Natural killer cell (primary cell): Measurements from ENCODE around the gene ZNF839. TPM values are rescaled to one million over a fixed set of nuclear protein-coding genes. Genes with fewer than 3 reads are reported as not detected.

Experiments used
- ATAC-seq, 3 donors: fragments of 150-1000 bp in 2 of 3; fragments of 200-7000 bp in 1 of 3; cut with Tn5 transposase; 1 replicate in 1 of 3; 2 replicates in 2 of 3; pipeline ENCODE4 v1.10.0; 2021; ENCODE audit warnings: mild to moderate bottlenecking in 2 of 3, moderate library complexity in 2 of 3
- DNase-seq, 2 donors: peaks; one replicate each; pipeline versions ENCODE4 v3.0.0 to v3.0.0-alpha.2; 2013 to 2021; ENCODE audit warnings: mixed read lengths in 1 of 2
- H3K27ac ChIP-seq: one replicate; pipeline ENCODE4 v1.5.1; 2013; ENCODE audit warnings: mild to moderate bottlenecking, low read length
- H3K27me3 ChIP-seq: one replicate; pipeline ENCODE4 v1.6.1; 2013; ENCODE audit warnings: low read length; ENCODE audit not compliant: control insufficient read depth, insufficient read depth
- H3K36me3 ChIP-seq: one replicate; pipeline ENCODE4 v1.6.1; 2013; ENCODE audit warnings: low read length; ENCODE audit not compliant: control insufficient read depth, insufficient read depth
- H3K4me1 ChIP-seq: one replicate; pipeline ENCODE4 v1.6.1; 2013; ENCODE audit warnings: low read length; ENCODE audit not compliant: control insufficient read depth, insufficient read depth
- H3K4me3 ChIP-seq: one replicate; pipeline ENCODE4 v1.5.1; 2013; ENCODE audit warnings: low read length
- H3K9me3 ChIP-seq: one replicate; pipeline ENCODE4 v1.6.1; 2013; ENCODE audit warnings: low read length; ENCODE audit not compliant: control insufficient read depth, insufficient read depth
- H3K27ac Mint-ChIP-seq, 2 donors: one replicate each; pipeline ENCODE4 v1.8.0; 2022; ENCODE audit warnings: mild to moderate bottlenecking in 2 of 2, mixed read lengths in 2 of 2, moderate library complexity in 1 of 2
- H3K27me3 Mint-ChIP-seq, 2 donors: one replicate each; pipeline ENCODE4 v1.8.0; 2022; ENCODE audit warnings: low read depth in 2 of 2, mixed read lengths in 2 of 2
- H3K36me3 Mint-ChIP-seq: one replicate; pipeline ENCODE4 v1.8.0; 2022; ENCODE audit warnings: mixed read lengths
- H3K4me1 Mint-ChIP-seq, 2 donors: one replicate each; pipeline ENCODE4 v1.8.0; 2022; ENCODE audit warnings: mixed read lengths in 2 of 2
- H3K4me3 Mint-ChIP-seq: one replicate; pipeline ENCODE4 v1.8.0; 2022; ENCODE audit warnings: mild to moderate bottlenecking, moderate library complexity, mixed read lengths
- H3K9me3 Mint-ChIP-seq, 2 donors: one replicate each; pipeline ENCODE4 v1.8.0; 2022; ENCODE audit warnings: mixed read lengths in 2 of 2
- CTCF ChIP-seq: fragments of 200-600 bp; IDR thresholded peaks from one replicate; pipeline ENCODE4 v1.8.0; 2022; ENCODE audit warnings: antibody characterized with exemption
- WGBS: methylation state at CpG from one replicate; pipeline ENCODE4 v1.1.7; 2013; ENCODE audit warnings: missing lambda C conversion rate; ENCODE audit not compliant: insufficient coverage; 5-methylcytosine and 5-hydroxymethylcytosine counted together
- intact Hi-C: fragments of 100-400 bp; cut with micrococcal nuclease; formaldehyde crosslinking; loops from one replicate; pipeline ENCODE4 v1.14.2; 2022
- total RNA-seq, 4 donors: library from RNA; stranded (reverse); fragments of 120-200 nt in 1 of 4; gene quantifications; one replicate each; pipeline versions ENCODE4 v1.2.3 to v1.2.4, GENCODE V29; 2013 to 2022

ZNF839 gene
- total RNA-seq, 3 donors from 2014 or later (not counting 1 experiment from before 2014, with no cell fraction given), result 13.3 to 20.4 (median 18.1) TPM

GRCh38 chr14:102389246-102389645 is 69.7 kb downstream of the ZNF839 start:
- no peak overlapping the region for H3K27ac Mint-ChIP-seq
- Histone ChIP-seq H3K27me3 (no peaks in the 10 kb centered on the region), H3K4me1 (no peaks in the 10 kb centered on the region), H3K9me3 (no peaks in the 10 kb centered on the region), H3K36me3 (no peaks in the 10 kb centered on the region), H3K27ac (no peak overlapping the region), H3K4me3 (no peak overlapping the region)
- TF ChIP-seq CTCF, result no peak
- no peak for ATAC-seq
- no peaks in the 10 kb centered on the region for H3K27me3 Mint-ChIP-seq
- no peaks in the 10 kb centered on the region for H3K36me3 Mint-ChIP-seq
- no peaks in the 10 kb centered on the region for H3K4me1 Mint-ChIP-seq
- DNase-seq, result no peak
- no peak overlapping the region for H3K4me3 Mint-ChIP-seq
- intact Hi-C loops, result no loop called here
- H3K9me3 Mint-ChIP-seq, result no peaks in the 10 kb centered on the region
- 67% methylated on average over 1 of the region's 2 CpGs for WGBS

- Mint-ChIP-seq H3K9me3 (no peaks in the 10 kb centered on the region), H3K4me3 (no peak overlapping the region), H3K36me3 (no peaks in the 10 kb centered on the region), H3K4me1 (peaks cover 0 to 6% of the 10 kb centered on the region in 2 donors), H3K27ac (no peak overlapping the region), H3K27me3 (no peaks in the 10 kb centered on the region)
- no peaks in the 10 kb centered on the region for H3K27me3 ChIP-seq
- H3K9me3 ChIP-seq, result no peaks in the 10 kb centered on the region
- no peaks in the 10 kb centered on the region for H3K36me3 ChIP-seq
- H3K4me3 ChIP-seq, result no peak overlapping the region
- 87% methylated on average over 1 of the region's 2 CpGs for WGBS
- no peak for TF ChIP-seq CTCF
- DNase-seq (no peak), ATAC-seq (no peak)
- H3K4me1 ChIP-seq, result no peaks in the 10 kb centered on the region
- H3K27ac ChIP-seq, result no peak overlapping the region
- intact Hi-C loops, result no loop called here
These were observed 70.7 kb downstream of the ZNF839 start for GRCh38 chr14:102390064-102390855.

Other genes with a start within 250 kb of the ZNF839 start
- 100 to 1,000 TPM; 470 to 665 (median 663) TPM for gene HSP90AA1, start 232.7 kb upstream of the ZNF839 start, total RNA-seq
- 10 to 100 TPM; 55.5 to 66.7 (median 62.2) TPM for gene WDR20, start 179.8 kb upstream of the ZNF839 start, total RNA-seq
- 1 to 10 TPM; 3.9 to 6.5 (median 4.7) TPM for gene MOK, start 14.6 kb upstream of the ZNF839 start, total RNA-seq
- gene CINP, start 43.1 kb downstream of the ZNF839 start, total RNA-seq, result 10 to 100 TPM; 22.4 to 30.0 (median 23.3) TPM
- gene TECPR2, start 43.2 kb downstream of the ZNF839 start, total RNA-seq, result 10 to 100 TPM; 10.8 to 18.6 (median 15.3) TPM
- gene ANKRD9, start 190.0 kb downstream of the ZNF839 start, total RNA-seq, result 10 to 100 TPM in 1 of 3 donors, 1 to 10 TPM in 2; 4.0 to 11.0 (median 9.6) TPM